ENCODE results near the gene ROBO1. TPM values are rescaled to one million over a fixed set of nuclear protein-coding genes. Genes with fewer than 3 reads are reported as not detected.

ROBO1 gene
- total RNA-seq, 1 experiment from 2014 or later: 19.5 TPM

GRCh38 chr3:79670178-79670577 lies 97.6 kb downstream of the ROBO1 start:
- DNase-seq (ENCODE audit: low read depth): no peak

GRCh38 chr3:79664455-79664854 lies 103.3 kb downstream of the ROBO1 start:
- DNase-seq (ENCODE audit: low read depth): no peak

- no peak for DNase-seq (ENCODE audit: low read depth)
These were observed 105.9 kb downstream of the ROBO1 start for GRCh38 chr3:79661896-79662295.

- no peak for DNase-seq (ENCODE audit: low read depth)
These were observed 110.7 kb downstream of the ROBO1 start for GRCh38 chr3:79657076-79657475.

- no peak for DNase-seq (ENCODE audit: low read depth)
These were observed 113.8 kb downstream of the ROBO1 start for GRCh38 chr3:79654019-79654418.

- DNase-seq (ENCODE audit: low read depth): no peak
These were observed 114.5 kb downstream of the ROBO1 start for GRCh38 chr3:79653266-79653830.

GRCh38 chr3:79651536-79652065 lies 116.2 kb downstream of the ROBO1 start:
- DNase-seq (ENCODE audit: low read depth): no peak

GRCh38 chr3:79639855-79640254 lies 127.9 kb downstream of the ROBO1 start:
- DNase-seq (ENCODE audit: low read depth): no peak

GRCh38 chr3:79636372-79636771 lies 131.4 kb downstream of the ROBO1 start:
- no peak for DNase-seq (ENCODE audit: low read depth)

- DNase-seq (ENCODE audit: low read depth): no peak
These were observed 135.0 kb downstream of the ROBO1 start for GRCh38 chr3:79632842-79633241.

GRCh38 chr3:79618883-79619282 lies 148.9 kb downstream of the ROBO1 start:
- no peak for DNase-seq (ENCODE audit: low read depth)

GRCh38 chr3:79606414-79606813 lies 161.4 kb downstream of the ROBO1 start:
- no peak for DNase-seq (ENCODE audit: low read depth)

GRCh38 chr3:79604681-79605080 lies 163.1 kb downstream of the ROBO1 start:
- DNase-seq (ENCODE audit: low read depth): no peak

- DNase-seq (ENCODE audit: low read depth): no peak
These were observed 165.4 kb downstream of the ROBO1 start for GRCh38 chr3:79602385-79602784.

- DNase-seq (ENCODE audit: low read depth): peak; percentile 1
These were observed 169.2 kb downstream of the ROBO1 start for GRCh38 chr3:79598594-79598993.

- no peak for DNase-seq (ENCODE audit: low read depth)
These were observed 170.1 kb downstream of the ROBO1 start for GRCh38 chr3:79597709-79598108.

- DNase-seq (ENCODE audit: low read depth): no peak
These were observed 180.6 kb downstream of the ROBO1 start for GRCh38 chr3:79587150-79587549.

- DNase-seq (ENCODE audit: low read depth): no peak
These were observed 181.6 kb downstream of the ROBO1 start for GRCh38 chr3:79586232-79586631.

- no peak for DNase-seq (ENCODE audit: low read depth)
These were observed 194.9 kb downstream of the ROBO1 start for GRCh38 chr3:79572930-79573329.

- DNase-seq (ENCODE audit: low read depth): no peak
These were observed 198.9 kb downstream of the ROBO1 start for GRCh38 chr3:79568938-79569337.

- DNase-seq (ENCODE audit: low read depth): no peak
These were observed 203.6 kb downstream of the ROBO1 start for GRCh38 chr3:79564192-79564591.

- DNase-seq (ENCODE audit: low read depth): no peak
These were observed 207.1 kb downstream of the ROBO1 start for GRCh38 chr3:79560698-79561097.

GRCh38 chr3:79558943-79559342 lies 208.9 kb downstream of the ROBO1 start:
- no peak for DNase-seq (ENCODE audit: low read depth)

GRCh38 chr3:79555655-79556054 lies 212.1 kb downstream of the ROBO1 start:
- DNase-seq (ENCODE audit: low read depth): no peak

Measured in Daoy (cell line).